Stimulated activated CD4-positive, alpha-beta T cell treated with anti-CD3 and anti-CD28 coated beads, Interleukin-1b, Interleukin-23, amount 100 ng/mL, for 4 hours (primary cell): ENCODE data around the gene DAAM2.

ENCODE experiments used
- DNase-seq, 2 donors: peaks; one replicate each; pipeline ENCODE4 v3.0.0-alpha.2; 2020; ENCODE audit warnings: low read depth in 2 of 2

Gene DAAM2

DNA sequence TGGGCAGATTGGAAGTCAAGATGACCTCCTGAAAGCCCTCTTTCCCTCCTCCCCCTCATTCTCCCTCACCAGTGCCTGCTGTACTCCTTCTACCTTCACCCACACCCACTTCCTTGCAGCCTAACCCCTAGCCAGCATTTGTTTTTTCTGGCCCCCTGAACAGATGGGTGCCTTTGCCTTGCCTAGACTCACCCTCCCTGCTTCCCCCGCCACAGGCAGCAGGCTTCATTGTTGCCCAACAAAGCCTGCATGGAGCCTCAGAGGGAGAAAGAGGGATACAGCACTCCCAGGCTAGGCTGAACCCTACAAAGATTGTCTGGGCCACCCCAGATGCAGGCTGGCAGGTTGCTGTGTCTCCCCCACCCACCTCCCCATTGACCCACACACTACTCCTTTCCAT lies 139.4 kb downstream of the DAAM2 start:
- no peak for DNase-seq

DNA sequence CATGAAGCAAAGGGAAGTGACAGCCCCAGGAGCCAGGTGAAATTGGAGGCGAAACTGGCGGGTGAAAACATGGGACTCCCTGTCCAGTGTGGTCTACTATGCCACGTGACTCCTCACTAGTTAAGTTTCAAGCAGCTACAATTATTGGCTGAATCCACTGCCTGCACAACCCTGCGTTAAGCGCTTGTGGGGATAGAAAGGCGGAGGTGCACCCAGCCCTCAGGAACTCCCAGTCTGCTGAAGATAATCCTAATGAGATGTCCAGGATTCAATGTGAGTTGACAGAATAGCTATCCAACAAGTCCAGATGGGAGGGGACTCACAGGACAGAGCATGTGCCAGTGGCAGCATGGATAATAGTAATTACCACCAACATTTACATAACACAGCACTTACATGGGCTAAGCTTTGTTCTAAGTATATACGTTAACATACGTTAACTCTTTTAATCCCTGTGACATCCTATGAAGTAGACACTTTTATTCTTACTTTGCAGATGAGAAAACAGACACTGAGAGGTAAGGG lies 140.3 kb downstream of the DAAM2 start:
- no peak for DNase-seq

DNA sequence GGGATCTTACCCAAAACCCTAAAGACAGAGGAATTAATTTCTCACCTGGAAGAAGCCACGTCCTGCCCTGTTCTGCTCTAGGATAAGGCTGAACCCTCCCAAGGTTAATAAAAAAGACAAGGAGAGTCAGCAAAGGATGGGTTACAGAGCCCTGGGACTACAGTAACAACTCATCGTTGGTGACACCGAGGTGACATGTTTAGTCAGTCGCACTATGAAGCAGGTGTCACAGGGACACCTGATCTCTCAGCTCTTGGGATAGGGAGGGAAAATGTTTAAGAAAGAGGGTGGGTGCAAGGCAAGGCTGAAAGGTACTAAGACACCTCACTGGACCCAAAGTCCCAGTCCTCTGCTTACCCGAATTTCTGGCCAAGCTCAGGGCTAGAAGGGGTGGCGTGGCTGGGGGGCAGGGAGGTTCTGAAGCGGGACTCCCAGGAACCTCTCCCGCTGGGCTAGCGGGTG lies 141.5 kb downstream of the DAAM2 start:
- no peak for DNase-seq

DNA sequence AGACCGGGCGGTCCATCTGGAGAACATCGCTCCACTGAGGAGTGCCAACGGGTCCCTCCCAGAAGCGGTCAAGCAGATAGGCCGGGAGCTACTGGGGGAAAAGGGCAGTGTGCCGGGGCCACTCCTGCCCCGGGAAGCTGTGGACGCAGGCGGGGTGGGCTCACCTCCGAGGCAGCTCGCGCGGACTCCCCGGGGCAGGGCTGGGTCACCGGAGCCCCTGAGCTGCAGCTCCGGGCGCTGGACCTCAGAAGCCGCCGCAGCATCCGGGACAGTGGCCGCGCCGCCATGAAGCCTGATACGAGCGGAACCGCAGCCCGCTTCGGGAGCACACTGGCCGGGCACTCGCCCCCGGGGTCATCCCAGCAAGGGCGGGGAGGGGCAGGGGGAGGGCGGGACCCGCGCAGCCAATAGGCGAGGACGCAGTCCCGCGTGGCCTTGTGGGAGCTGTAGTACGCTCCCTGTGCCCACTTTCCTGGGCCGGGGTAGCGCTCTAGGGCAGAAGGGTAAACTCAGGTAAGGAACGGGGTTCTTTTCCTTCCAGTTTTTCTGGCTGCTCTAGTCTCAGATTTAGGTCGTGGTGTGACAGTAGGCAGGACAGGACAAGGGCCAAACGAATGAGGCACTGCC lies 142.1 kb downstream of the DAAM2 start, which contains the start of gene MOCS1:
Gene MOCS1, minus strand, starts transcription at position 332 of the 627 bp plus-strand sequence. Its CDS starts 45 bp downstream, at position 287.
- peak; percentile 12 to 46 for DNase-seq

DNA sequence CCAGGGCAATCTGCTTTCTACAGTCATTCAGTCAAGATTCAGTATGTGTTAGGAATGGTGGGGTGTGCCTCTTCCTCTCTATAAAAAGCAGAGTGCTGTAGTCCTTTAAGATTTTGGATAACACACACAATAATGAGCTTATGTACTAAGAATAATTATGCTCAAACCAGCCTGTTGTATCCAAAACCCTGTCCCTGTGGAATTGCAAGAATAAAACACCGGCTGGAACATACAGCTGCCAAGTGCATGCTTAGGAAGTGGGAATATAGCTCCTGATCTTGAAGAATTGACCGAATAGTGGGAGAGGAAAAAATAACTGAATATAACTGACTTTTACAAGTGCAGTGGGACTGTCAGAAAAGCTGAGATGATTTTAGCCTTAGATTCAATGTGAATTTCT lies 143.1 kb downstream of the DAAM2 start:
- no peak for DNase-seq

DNA sequence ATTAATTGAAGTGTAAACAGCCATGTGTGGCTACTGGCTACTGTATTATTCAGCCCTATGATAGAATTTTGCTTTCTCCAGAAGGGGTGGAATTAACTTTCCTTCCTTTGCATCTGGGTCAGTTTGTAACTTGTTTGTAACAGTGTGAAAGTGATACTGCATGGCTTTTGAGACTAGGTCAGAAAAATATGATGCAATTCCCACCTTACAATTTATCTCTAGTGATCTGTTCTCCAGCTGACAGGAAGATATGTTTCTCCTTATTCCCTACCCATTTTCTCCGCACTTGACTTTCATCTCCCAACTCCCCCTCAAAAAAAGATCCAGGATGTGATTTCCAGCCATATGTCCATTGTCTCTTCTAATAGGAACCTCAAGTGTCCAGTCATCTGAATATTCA lies 144.7 kb downstream of the DAAM2 start:
- no peak for DNase-seq

DNA sequence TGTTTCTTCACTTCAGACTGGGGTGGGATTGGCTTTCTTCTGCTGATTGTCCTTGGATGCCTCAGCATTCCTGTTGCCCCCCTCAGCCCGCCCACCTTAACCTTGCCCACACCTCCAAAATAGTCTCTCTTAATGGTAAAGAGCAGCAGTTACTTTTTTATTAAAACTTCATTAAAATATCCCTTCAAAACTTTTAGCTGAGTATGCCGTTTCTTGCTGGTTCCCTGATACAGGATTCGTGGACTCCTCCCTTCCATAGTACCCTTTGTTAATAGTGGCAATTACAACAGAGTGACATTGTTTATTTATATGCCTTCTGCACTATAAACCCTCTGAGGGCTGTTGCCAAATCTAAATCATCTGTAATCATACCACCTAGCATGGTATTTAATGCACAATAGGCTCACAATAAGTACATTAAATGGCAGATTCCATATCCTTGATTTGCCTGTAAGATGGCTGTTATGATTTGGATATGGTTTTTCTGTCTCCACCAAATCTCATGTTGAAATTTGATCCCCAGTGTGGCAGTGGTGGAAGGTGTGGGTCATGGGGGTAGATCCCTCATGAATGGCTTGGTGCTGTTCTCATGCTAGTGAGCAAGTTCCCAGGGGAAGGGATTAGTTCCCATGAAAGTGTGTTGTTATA lies 145.6 kb downstream of the DAAM2 start:
- no peak for DNase-seq

DNA sequence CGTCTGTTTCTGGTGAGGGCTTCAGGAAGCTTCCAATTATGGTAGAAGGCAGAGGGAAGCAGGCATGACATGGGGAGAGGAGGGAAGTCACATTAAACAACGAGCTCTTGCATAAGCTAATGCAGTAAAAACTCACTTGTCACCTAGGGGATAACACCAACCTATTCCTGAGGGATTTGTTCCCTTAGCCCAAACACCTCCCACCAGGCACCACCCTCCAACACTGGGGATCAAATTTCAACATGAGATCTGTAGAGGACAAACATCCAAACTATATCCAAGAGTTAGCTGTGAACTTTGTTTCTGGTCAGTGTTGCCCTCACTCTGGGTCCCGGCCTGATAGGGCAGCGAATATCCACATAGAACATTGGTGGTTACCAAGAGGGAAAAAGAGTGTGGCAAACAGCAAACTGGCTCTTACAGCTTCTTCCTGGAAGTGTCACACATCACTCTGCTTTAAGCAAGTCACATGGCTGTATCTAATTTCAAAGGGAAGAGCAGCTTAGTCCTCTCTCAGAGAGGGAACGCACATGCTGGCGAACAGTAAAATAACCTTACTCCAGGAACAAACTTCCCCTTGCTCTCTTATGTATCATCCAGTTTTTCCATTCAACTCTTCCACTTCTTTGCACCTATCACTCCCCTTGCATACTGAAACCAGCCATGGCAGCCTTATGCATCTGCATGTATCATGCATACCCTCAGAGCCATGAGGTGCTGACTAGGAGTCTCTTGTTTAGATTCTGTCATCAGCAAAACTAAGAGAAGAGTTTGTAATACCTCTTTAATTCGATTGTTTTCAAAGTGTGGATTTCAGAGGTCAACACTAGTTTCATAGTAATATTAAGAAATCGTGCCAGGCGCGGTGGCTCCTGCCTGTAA lies 146.8 kb downstream of the DAAM2 start:
- DNase-seq, result no peak

DNA sequence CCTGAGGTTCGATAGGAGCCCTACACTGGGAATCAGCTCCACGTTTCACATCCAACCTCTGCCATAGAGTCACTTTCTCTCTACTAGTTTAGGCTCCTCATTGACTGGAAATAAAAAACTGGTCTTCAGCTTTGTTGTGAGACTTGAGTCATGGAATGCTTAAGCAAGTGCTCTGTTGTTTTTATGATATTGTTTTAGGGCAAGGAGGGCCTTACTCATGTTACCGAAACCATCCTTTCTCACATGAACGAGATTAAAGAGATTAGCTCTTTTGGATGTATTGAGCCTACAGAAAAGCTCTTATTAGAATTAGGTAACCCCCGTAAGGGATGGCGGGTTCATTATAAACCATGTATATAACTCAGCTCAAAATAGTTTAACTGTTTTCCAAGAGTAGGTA lies 149.0 kb downstream of the DAAM2 start:
- DNase-seq, result no peak

DNA sequence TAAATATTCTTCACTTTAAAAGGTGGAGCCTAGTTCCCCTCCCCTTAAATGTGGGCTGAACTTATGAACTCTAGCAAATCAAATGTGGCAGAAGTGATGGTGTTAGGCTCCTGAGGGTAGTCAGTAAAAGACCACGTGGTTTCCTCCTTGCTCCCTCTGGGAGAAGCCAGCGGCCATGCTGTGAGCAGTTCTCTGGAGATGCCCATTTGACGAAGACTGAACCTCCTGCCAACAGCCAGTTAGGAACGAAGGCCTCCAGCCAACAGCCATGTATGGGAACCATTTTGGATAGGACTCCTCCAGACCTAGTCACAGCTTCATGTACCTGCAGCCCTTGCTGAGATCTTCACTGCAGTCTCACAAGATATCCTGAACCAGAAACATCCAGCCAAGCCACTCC lies 149.6 kb downstream of the DAAM2 start:
- no peak for DNase-seq

DNA sequence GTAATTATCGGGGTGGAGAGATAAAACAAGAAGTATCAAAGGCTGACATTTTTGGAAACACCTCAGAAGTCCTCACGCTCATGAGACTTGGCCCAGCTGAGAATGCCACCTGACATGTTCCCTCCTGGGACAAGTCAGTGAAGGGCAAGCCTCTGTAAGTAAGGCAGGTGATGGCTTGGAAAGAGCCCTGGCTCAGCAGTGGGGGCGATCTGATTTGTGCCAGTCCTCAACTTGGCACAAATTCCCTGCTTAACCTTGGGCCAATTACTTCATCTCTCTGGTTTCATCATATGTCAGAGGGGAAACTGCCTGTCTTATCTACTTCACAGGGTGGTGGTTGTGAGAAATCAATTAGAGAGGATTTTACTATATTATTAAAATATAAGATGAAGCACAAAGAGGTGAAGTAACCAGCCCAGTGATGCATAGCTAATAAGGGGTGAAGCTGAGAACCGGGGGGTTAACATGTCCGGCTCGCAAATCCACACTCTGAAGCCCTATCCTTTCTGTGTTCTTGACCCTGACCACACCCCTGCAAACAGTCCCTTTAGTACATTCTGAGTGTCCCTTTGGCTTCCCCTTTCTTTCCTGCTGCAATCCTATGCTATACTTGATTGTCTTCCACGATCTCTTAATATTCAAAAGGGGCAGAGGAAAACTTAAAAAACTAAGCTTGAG lies 150.9 kb downstream of the DAAM2 start:
- DNase-seq, result no peak

DNA sequence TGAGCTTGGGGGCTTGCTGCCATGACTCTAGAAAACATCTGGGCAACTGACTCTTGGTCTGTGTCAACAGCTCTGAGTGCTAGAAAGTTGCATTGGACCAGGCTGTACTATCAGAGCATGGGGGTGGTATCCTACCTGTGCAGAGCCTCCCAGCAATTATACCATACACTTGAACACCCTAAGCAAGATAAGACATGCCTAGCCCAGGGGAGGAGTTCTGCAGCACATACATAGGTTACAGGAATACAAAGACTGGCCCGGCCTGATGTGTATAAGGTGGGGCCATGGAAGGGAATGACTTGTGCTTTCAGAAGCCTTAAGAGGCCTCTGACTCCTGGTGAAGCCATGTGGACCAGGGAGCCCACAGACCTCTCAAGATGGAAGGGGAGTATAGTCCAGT lies 153.4 kb downstream of the DAAM2 start:
- DNase-seq, result no peak

DNA sequence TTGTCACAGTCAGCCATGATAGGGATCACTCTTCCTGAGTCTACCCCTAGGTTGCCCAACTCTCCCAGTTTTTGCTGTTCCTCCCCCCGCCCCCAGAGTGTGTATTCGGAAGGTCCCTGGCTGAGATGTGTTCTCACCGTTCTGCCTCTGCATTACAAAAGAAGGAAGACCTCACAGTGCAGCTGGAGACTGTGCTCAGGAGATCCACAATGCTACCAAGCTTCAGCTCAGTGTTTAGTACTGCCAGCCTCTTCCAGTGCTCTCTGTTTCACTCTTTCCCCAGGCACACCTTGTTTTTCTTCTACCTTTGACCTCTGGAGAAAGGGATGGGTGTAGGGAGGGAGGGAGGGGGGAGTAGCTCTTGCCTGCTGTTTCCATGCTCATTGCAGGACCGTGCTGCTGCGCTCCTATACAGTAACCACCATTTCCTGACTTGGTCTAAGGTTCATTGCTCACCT lies 155.5 kb downstream of the DAAM2 start:
- no peak for DNase-seq

DNA sequence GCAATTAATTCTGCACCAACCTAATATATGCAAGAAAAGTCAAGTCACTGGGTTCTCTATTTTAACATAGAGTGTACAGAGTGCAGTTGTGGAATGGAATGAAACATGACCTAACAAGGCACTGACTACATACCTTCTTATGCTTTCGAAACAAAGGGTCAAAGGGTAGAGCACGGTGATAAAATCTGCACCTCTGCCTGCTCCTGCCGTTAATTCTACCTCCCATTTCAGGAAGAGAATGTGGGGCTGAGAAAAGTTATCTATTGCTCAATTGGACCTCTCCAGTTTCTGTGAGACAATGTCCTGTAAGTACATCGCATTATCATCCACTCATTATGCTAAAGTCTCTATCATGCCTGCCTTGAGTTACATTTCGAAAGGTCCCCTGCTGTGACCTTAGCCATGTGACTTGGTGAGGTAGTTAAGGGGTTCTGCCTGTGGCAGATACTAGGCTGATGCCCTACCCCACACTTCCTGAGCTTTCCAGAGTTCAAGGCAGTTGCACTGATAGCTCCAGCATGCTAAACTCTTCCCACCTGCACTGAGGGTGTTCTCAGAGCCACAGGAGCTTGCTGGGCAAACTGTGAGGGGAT lies 156.1 kb downstream of the DAAM2 start:
- DNase-seq, result no peak

DNA sequence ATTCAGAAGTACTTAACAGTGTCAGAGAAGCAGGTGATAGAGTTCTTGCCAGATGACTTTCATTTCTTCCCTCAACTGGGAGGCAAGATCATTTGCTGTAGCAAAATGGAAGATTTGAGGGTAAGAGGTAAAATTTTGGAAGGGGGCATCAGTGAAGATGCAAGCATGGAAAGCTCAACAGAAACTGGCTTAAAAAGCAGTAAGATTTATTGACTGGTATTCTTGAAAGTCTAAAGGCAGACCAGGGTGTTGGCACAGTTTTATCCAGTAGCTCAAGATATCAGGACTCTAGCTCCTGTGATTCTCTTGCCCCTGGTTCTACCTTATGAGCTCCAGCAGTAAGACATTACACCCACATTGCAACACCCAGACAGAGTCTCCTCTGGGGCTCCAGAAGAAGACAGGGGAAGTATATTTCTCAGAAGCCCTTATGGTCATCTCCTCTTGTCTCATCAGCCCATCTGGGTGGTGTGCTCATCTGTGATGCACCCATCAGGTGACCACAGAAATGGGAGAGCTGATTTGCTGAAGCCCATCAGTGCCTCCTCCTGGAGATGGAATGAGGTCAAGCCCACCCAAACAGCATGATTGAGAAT lies 158.0 kb downstream of the DAAM2 start:
- no peak for DNase-seq

DNA sequence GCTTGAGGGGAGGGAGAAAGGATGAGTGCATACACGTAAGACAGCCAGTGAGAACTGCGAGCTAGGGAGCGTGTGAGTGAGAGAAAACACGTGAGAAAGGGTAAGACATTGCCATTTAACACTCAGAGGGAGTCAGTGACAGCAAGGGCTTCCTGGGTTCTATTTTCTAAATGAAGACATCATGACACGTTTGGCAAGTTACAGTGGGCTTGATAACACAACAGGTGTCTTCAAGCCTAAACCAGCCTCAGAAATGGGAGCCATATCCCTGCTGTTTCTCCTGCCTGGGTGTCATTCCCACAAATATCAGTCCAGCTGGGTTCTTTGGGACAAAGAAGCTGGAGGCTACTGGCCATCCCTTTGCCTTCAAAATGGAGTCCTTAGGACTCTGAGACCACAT lies 159.0 kb downstream of the DAAM2 start:
- DNase-seq, result no peak

DNA sequence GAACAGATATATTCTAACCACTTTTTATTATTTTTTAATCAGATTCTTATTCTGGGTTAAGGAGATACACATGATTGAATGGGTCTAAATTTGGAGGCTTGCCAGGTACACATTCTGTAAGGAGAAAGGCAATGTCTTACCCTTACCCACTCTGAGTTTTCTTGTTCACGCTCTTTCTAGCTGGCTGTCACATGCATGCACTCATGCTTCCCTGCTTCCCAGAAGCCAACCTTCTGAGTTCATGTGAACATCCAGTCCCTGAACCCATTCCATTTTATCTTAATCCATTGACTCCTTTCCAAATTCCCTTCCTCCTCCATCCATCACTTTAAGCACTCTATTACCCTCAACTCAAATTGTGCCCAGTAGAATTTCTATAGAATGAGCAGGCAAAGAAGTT lies 159.5 kb downstream of the DAAM2 start:
- DNase-seq, result no peak

DNA sequence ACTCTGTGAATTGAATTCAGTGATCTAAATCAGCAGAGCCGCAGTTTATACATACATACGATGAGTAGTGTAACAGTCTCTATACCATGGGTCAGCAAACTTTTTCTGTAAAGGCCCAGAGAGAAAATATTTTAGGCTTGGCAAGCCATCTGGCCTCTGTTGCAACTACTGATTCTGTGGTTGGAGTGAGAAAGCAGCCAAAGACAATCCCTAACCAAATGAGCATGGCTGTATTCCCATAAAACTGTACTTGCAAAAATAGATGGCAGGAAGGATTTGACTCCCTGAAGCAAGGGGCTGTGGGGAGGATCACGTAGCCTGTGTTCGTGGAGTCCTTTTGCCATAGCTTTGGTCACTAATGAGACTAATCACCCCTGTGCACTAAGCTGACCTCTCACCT lies 160.0 kb downstream of the DAAM2 start:
- no peak for DNase-seq

DNA sequence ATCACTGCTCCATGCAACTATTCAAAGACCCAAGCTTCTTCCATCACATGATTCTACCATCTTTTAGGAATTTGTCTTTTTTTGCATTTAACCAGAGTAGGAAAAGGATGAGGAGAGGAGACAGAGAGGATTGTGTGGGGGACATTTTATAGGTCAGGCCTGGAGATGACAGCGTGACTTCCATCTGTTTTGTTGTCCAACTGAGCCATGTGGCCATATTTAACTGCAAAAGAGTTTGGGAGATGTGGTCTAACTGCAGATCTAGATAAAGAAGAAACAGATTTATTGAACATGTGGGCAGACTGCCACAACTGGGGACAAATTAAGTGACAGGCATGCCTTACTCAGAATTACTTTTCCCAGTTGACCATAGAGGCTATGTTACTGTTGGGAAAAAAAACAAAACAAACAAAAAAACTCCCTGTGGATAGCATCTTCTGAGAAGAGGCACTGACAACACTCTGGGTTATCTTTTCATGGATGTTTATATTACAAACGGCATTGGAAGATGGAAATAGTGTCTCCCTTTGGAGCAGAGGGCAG lies 161.0 kb downstream of the DAAM2 start:
- no peak for DNase-seq
